Calu3 (cell line): Measurements from ENCODE around the gene ATG16L1. TPM values are rescaled to one million over a fixed set of nuclear protein-coding genes. Genes with fewer than 3 reads are reported as not detected.

ENCODE experiments used
- BruUV-seq: library from RNA; stranded (reverse); fragments of 400-500 nt; replicated peaks from 2 replicates; lab custom pipeline; 2021; lab: Mats Ljungman, UMichigan
- CTCF ChIA-PET: fragments of 300-600 bp; sonication (Branson Sonifier 250); formaldehyde crosslinking; loops from one replicate; lab custom pipeline; 2022; ENCODE audit warnings: antibody characterized with exemption; lab: Charles Lee
- DNase-seq: peaks from one replicate; pipeline ENCODE4 v3.0.0; 2022
- H3K27ac Mint-ChIP-seq: one replicate; pipeline ENCODE4 v1.8.0; 2022; ENCODE audit warnings: mixed read lengths; ENCODE audit not compliant: unreplicated experiment
- H3K27me3 Mint-ChIP-seq: one replicate; pipeline ENCODE4 v1.8.0; 2022; ENCODE audit warnings: mixed read lengths; ENCODE audit not compliant: unreplicated experiment
- H3K36me3 Mint-ChIP-seq: one replicate; pipeline ENCODE4 v1.8.0; 2022; ENCODE audit warnings: mild to moderate bottlenecking, moderate library complexity, mixed read lengths; ENCODE audit not compliant: insufficient read depth, unreplicated experiment
- H3K4me1 Mint-ChIP-seq: one replicate; pipeline ENCODE4 v1.8.0; 2022; ENCODE audit warnings: mild to moderate bottlenecking, low read depth, mixed read lengths; ENCODE audit not compliant: unreplicated experiment
- H3K4me3 Mint-ChIP-seq: one replicate; pipeline ENCODE4 v1.8.0; 2022; ENCODE audit warnings: mild to moderate bottlenecking, low read depth, moderate library complexity, mixed read lengths; ENCODE audit not compliant: unreplicated experiment
- H3K9me3 Mint-ChIP-seq: one replicate; pipeline ENCODE4 v1.8.0; 2022; ENCODE audit warnings: low read depth, mixed read lengths; ENCODE audit not compliant: unreplicated experiment
- intact Hi-C: fragments of 100-400 bp; cut with micrococcal nuclease; formaldehyde crosslinking; loops from one replicate; pipeline ENCODE4 v1.10.0; 2022; ENCODE audit not compliant: unreplicated experiment
- total RNA-seq: library from RNA; stranded (reverse); gene quantifications from 2 replicates; pipeline ENCODE4 v1.2.3, GENCODE V29; 2022
- TF ChIP-seq, protein P1 (sequence below): fragments of 200-600 bp; IDR thresholded peaks from one replicate; pipeline ENCODE4 v1.8.0; 2022; ENCODE audit warnings: antibody characterized with exemption; ENCODE audit not compliant: unreplicated experiment

The ATG16L1 gene
- total RNA-seq, 1 experiment from 2014 or later: 45.0 TPM

GRCh38 chr2:233287871-233288270 lies 36.4 kb downstream of the ATG16L1 start:
- Mint-ChIP-seq H3K9me3 (no peaks in the 10 kb centered on the region), H3K27ac (no peak overlapping the region), H3K4me1 (no peaks in the 10 kb centered on the region), H3K4me3 (no peak overlapping the region), H3K27me3 (no peaks in the 10 kb centered on the region), H3K36me3 (peaks cover 50% of the 10 kb centered on the region)
- no TSS peak for BruUV-seq
- TF ChIP-seq, protein P1, sequence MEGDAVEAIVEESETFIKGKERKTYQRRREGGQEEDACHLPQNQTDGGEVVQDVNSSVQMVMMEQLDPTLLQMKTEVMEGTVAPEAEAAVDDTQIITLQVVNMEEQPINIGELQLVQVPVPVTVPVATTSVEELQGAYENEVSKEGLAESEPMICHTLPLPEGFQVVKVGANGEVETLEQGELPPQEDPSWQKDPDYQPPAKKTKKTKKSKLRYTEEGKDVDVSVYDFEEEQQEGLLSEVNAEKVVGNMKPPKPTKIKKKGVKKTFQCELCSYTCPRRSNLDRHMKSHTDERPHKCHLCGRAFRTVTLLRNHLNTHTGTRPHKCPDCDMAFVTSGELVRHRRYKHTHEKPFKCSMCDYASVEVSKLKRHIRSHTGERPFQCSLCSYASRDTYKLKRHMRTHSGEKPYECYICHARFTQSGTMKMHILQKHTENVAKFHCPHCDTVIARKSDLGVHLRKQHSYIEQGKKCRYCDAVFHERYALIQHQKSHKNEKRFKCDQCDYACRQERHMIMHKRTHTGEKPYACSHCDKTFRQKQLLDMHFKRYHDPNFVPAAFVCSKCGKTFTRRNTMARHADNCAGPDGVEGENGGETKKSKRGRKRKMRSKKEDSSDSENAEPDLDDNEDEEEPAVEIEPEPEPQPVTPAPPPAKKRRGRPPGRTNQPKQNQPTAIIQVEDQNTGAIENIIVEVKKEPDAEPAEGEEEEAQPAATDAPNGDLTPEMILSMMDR: no peak
- intact Hi-C loops: no loop called here
- CTCF ChIA-PET: no interaction called here
- no peak for DNase-seq

DNA sequence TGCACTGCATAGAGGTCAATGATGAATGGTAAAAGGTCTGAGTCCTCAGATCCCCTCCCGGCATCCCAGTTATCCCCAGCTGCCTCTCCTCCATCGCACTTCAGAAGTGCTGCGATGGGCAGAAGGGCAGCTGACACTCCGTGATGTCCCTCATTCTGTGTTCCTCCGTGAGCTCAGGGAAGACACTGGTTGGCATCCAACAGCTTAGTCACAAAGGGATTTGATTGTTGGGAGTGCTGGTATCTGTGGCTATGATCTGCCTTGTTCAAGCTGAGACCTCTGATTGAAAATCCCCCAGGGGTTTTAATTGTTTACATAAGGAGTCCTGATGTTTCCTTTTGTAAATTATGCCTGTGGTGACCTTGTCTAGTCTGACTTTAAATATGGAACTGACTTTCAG lies 37.2 kb downstream of the ATG16L1 start:
- H3K4me1 Mint-ChIP-seq: no peaks in the 10 kb centered on the region
- H3K4me3 Mint-ChIP-seq: no peak overlapping the region
- H3K27ac Mint-ChIP-seq: no peak overlapping the region
- H3K36me3 Mint-ChIP-seq: peaks cover 50% of the 10 kb centered on the region
- intact Hi-C loops: no loop called here
- no peaks in the 10 kb centered on the region for H3K27me3 Mint-ChIP-seq
- TF ChIP-seq, protein P1: no peak
- no peak for DNase-seq
- CTCF ChIA-PET: no interaction called here
- no peaks in the 10 kb centered on the region for H3K9me3 Mint-ChIP-seq
- no TSS peak for BruUV-seq

- Mint-ChIP-seq H3K36me3 (peaks cover 51% of the 10 kb centered on the region), H3K27ac (no peak overlapping the region), H3K9me3 (no peaks in the 10 kb centered on the region), H3K27me3 (no peaks in the 10 kb centered on the region), H3K4me1 (no peaks in the 10 kb centered on the region), H3K4me3 (no peak overlapping the region)
- TF ChIP-seq, protein P1: no peak
- BruUV-seq: no TSS peak
- CTCF ChIA-PET: no interaction called here
- DNase-seq: no peak
- intact Hi-C loops: no loop called here
Measured at GRCh38 chr2:233289648-233290047, 38.2 kb downstream of the ATG16L1 start.

- no peak for DNase-seq
- H3K27ac Mint-ChIP-seq: no peak overlapping the region
- H3K4me1 Mint-ChIP-seq: no peaks in the 10 kb centered on the region
- intact Hi-C loops: no loop called here
- H3K4me3 Mint-ChIP-seq: no peak overlapping the region
- no TSS peak for BruUV-seq
- peaks cover 51% of the 10 kb centered on the region for H3K36me3 Mint-ChIP-seq
- no peaks in the 10 kb centered on the region for H3K9me3 Mint-ChIP-seq
- CTCF ChIA-PET: no interaction called here
- no peaks in the 10 kb centered on the region for H3K27me3 Mint-ChIP-seq
- TF ChIP-seq, protein P1: no peak
Measured at GRCh38 chr2:233290051-233290845, 38.8 kb downstream of the ATG16L1 start.
